BE2C (cell line): ENCODE results near the gene MLPH.

Source experiments
- DNase-seq: peaks from one replicate; pipeline ENCODE4 v3.0.0-alpha.2; 2020
- H3K27me3 ChIP-seq: fragments of 250-450 bp; sonication (Bioruptor Pico); 2 replicates; pipeline ENCODE4 v1.5.1; 2020; ENCODE audit warnings: mild to moderate bottlenecking
- H3K36me3 ChIP-seq: fragments of 250-450 bp; sonication (Bioruptor Pico); 2 replicates; pipeline ENCODE4 v1.5.1; 2020; ENCODE audit warnings: mild to moderate bottlenecking
- H3K4me1 ChIP-seq: fragments of 250-450 bp; sonication (Bioruptor Pico); 2 replicates; pipeline ENCODE4 v1.5.1; 2020
- H3K4me3 ChIP-seq: 2 replicates; pipeline ENCODE4 v1.5.1; 2011; ENCODE audit warnings: low read depth, low read length
- H3K9me3 ChIP-seq: fragments of 250-450 bp; sonication (Bioruptor Pico); 2 replicates; pipeline ENCODE4 v1.5.1; 2020
- CTCF ChIP-seq: IDR thresholded peaks from 2 replicates; pipeline ENCODE4 v1.5.1; 2012; ENCODE audit warnings: mild to moderate bottlenecking, low read depth, low read length

MLPH gene

GRCh38 chr2:237449193-237449881 lies 37.7 kb upstream of the MLPH start:
- Histone ChIP-seq H3K4me3 (no peak overlapping the region), H3K9me3 (no peaks in the 10 kb centered on the region), H3K27me3 (no peaks in the 10 kb centered on the region), H3K36me3 (no peaks in the 10 kb centered on the region), H3K4me1 (no peaks in the 10 kb centered on the region)
- DNase-seq, result no peak
- TF ChIP-seq CTCF, result no peak

GRCh38 chr2:237450108-237450507 lies 36.9 kb upstream of the MLPH start:
- Histone ChIP-seq H3K27me3 (no peaks in the 10 kb centered on the region), H3K36me3 (no peaks in the 10 kb centered on the region), H3K4me1 (no peaks in the 10 kb centered on the region), H3K4me3 (no peak overlapping the region), H3K9me3 (no peaks in the 10 kb centered on the region)
- DNase-seq, result no peak
- no peak for TF ChIP-seq CTCF

GRCh38 chr2:237450583-237450982 lies 36.5 kb upstream of the MLPH start:
- TF ChIP-seq CTCF, result no peak
- no peaks in the 10 kb centered on the region for H3K9me3 ChIP-seq
- no peaks in the 10 kb centered on the region for H3K27me3 ChIP-seq
- H3K4me1 ChIP-seq, result no peaks in the 10 kb centered on the region
- no peak for DNase-seq
- no peaks in the 10 kb centered on the region for H3K36me3 ChIP-seq
- no peak overlapping the region for H3K4me3 ChIP-seq

GRCh38 chr2:237451643-237452469 lies 35.2 kb upstream of the MLPH start:
- no peaks in the 10 kb centered on the region for H3K36me3 ChIP-seq
- no peak overlapping the region for H3K4me3 ChIP-seq
- no peak for DNase-seq
- H3K9me3 ChIP-seq, result no peaks in the 10 kb centered on the region
- H3K4me1 ChIP-seq, result no peaks in the 10 kb centered on the region
- TF ChIP-seq CTCF, result peak; percentile 39
- H3K27me3 ChIP-seq, result no peaks in the 10 kb centered on the region

- Histone ChIP-seq H3K4me3 (no peak overlapping the region), H3K4me1 (no peaks in the 10 kb centered on the region), H3K9me3 (no peaks in the 10 kb centered on the region), H3K36me3 (no peaks in the 10 kb centered on the region), H3K27me3 (no peaks in the 10 kb centered on the region)
- DNase-seq, result no peak
- no peak for TF ChIP-seq CTCF
Observed at GRCh38 chr2:237452861-237453260, 34.2 kb upstream of the MLPH start.

- Histone ChIP-seq H3K4me3 (no peak overlapping the region), H3K9me3 (no peaks in the 10 kb centered on the region), H3K27me3 (no peaks in the 10 kb centered on the region), H3K4me1 (no peaks in the 10 kb centered on the region), H3K36me3 (no peaks in the 10 kb centered on the region)
- TF ChIP-seq CTCF, result no peak
- no peak for DNase-seq
Observed at GRCh38 chr2:237453671-237454070, 33.4 kb upstream of the MLPH start.
